HG03469 (cell line): ENCODE measurements around the gene NRGN.
A peak's percentile ranks its signal among the peaks of the same experiment; 100 is the strongest.

Source experiments
- ATAC-seq: cut with Tn5 transposase; IDR thresholded peaks from one replicate; pipeline ENCODE4 v1.9.1; 2021; ENCODE audit warnings: mild to moderate bottlenecking, moderate library complexity, moderate number of reproducible peaks; ENCODE audit not compliant: unreplicated experiment

The NRGN gene

GRCh38 chr11:124779568-124779967 lies 39.8 kb downstream of the NRGN start:
- ATAC-seq = no peak

- ATAC-seq = no peak
These were observed 43.3 kb downstream of the NRGN start for GRCh38 chr11:124783002-124783401.

GRCh38 chr11:124784051-124784450 lies 44.3 kb downstream of the NRGN start:
- no peak for ATAC-seq

- no peak for ATAC-seq
These were observed 48.8 kb downstream of the NRGN start for GRCh38 chr11:124788521-124788920.

- ATAC-seq = peak; percentile 54
These were observed 52.0 kb downstream of the NRGN start for GRCh38 chr11:124791626-124792341.

- no peak for ATAC-seq
These were observed 53.9 kb downstream of the NRGN start for GRCh38 chr11:124793466-124794278.

- no peak for ATAC-seq
These were observed 56.6 kb downstream of the NRGN start for GRCh38 chr11:124796312-124796711.
